GM21367 (cell line): ENCODE data around the gene WRNIP1.

Source experiments
- ATAC-seq: cut with Tn5 transposase; IDR thresholded peaks from one replicate; pipeline ENCODE4 v1.9.1; 2021; ENCODE audit not compliant: unreplicated experiment

WRNIP1 gene

DNA sequence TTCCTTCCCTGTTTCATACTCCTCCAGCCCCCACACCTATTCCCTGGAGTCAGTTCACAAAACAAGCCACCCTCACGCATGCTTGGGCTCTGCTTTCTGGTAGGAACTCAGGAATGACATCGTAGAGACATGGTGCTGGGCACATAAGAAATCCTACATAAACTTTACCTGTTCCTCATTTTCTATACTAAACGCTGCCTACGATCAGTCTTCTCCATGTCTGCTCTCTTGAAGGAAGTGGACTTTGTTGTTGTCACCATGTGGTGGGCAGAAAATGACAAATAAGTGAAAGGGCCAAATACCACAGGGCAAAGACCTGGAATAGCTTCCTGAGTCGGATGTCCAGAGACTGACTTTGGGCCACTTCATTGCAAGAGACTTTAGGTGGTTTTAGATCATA, 24.6 kb upstream of the WRNIP1 start:
- no peak for ATAC-seq

DNA sequence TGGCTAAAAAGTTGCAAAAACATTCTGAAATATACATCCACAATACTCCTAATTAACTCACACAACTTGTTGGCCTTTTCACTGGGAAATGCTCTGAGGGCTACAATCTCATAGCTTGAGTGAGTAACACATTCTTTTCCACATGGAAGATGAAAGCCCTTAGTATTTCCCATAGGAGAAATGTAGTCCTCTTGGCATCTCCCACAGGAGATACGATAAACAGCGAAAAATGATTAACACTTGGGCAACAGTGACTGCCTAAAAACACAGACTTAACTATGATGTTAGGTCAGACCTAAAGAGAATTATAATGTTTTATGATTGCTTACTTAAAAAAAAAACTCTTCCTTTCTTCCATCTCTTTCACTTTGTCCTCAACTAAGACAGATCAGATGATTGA, 23.4 kb upstream of the WRNIP1 start:
- no peak for ATAC-seq

DNA sequence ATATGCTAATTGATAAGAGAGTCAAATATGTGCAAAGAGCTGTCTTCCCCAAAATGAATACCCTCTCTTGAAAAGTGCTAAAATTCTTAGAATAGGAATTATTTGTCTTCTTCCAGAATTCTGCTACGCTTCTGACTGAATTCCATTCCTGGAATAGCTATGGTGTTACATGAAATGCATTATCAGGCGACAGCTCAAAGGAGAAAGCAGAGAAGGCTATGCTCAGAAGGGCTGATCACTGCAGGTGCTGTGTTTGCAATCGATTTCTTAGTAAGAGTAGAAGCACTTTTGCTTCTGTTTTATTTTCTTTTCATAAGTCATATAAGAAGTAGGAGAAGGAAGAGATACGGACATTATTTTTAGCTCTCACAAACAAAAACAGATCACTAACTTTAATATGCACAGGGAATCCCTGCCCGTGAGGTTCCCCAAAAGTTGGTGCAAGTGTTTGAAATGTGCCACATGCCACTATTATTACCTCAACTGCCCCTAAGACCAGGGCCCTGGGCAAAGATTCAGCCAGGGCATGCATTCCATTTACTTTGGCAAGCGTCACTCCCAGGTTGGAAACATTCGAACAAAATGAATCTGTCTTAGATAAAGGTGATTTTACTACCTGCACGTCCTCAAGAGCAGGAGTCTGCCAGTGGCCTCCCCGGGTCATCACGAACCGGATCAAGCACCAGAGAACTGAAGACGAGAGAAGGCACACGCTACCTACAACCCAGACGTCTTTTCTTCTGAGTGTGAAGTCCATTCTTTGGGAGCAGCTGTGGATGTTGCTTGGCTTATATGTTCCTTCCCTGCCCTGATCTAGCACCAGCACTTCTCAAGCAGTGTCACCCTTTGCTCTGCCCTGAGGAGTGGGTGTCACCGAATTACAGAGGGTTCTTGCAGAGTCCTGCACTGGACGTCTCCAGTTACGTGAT, 21.6 kb upstream of the WRNIP1 start:
- no peak for ATAC-seq

DNA sequence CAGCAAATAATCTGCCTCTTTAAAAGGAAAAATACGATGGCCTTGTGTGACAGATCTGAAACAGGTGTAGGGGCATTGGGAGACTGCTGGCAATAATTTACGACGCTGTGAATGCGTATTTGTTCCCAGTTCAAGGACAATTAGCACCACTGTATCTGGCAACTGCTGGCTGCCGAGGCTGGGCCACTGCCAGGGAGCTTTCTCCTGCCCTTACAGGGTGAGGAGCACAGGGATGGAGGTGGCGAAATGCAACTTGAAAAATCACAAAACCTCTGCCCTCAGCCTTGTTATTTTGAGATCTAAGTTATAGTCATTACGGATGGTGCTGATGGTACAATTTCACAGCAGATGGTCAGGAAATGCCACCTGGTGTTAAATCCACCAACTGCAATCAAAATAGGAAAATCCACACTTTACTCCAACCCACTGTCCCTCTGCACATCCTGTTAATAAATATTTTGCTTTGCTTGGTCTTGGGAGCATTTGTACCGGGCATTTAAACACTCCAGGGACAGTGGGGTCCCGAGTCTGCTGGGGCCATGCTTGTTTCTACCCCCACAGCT, 20.9 kb upstream of the WRNIP1 start:
- ATAC-seq: no peak

DNA sequence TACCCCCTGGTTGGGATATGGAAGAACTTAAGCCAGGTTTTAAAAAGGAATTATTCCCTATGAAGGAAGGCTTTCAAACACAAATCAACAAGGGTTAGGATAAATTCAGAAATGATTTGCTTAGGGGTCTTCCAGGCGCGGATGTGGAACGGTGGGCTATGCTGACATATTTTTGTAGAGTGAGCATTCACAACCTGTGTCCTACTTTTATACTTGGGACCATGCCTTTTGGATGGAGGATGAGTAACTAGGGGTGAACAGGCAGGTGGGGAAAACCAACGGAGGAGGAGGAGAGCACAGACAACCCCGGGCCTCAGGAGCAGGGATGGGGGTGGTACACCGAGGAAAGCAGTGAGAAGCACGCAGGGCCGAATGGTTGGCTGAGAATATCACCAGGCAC, 20.4 kb upstream of the WRNIP1 start:
- ATAC-seq: no peak

DNA sequence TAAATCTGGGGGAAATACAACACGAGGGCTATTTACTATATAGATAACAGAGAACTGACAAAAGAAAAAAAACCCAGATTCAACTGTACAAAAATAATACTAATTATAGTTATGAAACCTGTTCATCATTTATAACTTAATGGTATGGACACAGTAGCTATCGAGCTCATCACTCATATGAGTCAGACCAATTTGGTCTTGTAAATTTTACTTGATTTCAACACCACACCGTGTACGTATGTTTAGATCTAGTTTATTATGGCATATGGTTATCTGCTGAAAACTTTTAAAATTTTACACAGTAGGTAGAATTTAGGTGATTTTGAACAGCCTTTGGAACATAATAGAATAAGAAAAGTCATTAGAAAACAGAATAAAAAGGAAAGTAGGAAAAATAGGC, 19.9 kb upstream of the WRNIP1 start:
- no peak for ATAC-seq

DNA sequence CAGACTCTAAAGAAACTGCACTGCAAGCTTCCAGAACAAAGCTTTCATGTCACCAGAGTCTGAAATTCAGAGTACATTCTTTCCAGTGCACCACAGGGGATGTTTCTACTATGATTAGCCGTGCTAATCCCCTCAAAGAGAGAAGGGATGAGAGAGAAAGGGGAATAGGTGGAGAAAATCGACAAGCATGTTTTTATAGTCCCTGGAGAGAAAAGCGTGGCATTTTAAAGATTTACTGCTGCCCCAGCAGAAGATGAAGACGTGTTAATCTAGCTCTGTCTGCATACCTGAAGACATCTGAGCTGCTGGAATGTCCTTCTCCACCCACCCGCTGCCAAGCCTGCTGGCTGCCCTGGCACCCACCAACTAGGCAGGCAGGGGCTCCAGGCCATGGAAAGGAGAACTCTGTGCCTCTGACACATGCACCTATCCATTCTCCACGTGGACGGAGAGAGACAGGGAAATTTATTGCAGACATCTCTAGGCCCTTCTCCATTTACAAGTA, 18.6 kb upstream of the WRNIP1 start:
- ATAC-seq: no peak

DNA sequence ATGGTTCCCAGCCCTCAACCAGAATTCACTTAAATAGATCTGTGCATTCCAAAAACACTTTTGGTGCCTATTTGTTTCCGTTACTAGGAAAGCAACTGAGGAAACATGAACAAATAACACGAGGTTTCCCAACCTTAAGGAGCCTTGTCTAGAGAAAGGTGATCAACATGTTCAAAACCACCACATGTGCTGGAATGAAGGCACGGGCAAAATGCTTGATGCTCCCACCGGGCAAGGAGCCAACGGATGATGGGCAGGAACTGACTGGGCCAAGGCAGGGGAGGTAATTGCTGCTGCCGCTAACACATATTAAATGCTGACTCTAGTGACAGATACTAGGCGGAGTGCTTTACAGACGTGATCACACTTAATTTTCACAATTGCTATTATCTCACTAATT, 17.0 kb upstream of the WRNIP1 start:
- no peak for ATAC-seq

DNA sequence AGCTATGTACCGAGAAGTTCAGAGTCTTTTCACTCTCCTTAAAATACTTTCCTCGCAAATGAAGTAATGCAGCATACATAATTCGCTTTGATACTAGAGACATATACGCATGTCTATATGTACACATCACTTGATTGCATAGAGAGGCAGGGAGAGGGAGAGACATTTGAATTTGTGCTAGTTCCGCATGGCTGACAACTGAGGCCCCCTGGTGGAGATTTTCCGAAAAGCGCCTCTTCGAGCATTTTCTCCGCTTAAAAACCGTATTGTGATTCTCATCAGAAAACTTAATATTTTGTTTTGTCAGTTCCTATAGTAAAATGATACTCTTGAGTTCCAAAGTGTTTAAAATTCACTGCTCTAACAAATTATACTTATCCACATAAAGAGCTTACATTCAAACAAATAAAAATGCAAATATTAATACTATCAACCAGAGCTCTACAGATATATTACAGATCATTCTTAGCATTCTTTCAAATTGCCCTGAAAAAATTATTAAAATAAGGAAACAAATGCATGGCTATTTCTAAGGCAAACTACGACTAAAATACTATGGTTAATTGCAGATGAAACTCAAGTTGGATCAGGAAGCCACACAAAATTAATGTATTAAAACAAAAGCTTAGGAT, 15.1 kb upstream of the WRNIP1 start:
- ATAC-seq: no peak

DNA sequence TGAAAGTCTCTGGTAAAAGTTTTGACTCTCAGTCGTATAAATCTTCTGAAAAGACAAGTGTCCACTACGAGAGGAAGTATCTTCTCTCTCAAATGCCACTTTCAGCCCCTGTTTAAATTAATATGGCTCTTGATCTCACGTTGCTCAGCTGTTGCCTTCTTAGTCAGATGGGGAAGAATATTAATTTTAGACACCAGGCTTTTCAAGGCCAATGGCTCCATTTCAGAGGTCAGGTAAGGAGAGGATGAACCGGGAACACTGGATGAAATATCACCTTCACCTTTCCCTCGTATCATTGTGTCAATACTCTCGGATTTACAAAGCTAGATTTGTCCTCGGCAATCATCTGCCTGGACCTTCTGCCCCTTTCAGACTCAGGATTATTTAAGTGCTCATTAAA, 14.4 kb upstream of the WRNIP1 start, which contains the start of gene MYLK4:
MYLK4 (minus strand) TSS at position 91 of the 400 bp plus-strand sequence. CDS start 1,628 bp downstream, outside the sequence.
- ATAC-seq: no peak

DNA sequence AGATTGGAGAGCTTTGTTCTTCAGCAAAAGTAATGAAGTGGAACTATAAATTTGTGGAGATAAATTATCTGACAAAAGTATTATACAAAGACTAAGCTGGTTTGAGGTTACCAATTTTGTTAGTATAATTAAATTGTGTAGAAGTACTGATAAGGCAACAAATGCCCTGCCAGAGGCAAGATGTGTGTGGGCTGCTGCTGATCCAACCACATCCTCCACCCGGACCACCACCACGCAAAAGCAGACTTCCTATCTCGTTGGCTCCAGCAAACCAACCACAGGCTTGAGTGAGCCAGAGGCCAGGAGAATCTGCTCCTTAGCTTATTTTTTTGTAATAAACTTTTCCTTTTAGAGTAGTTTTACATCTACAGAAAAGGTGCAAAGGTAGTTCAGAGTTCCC, 13.3 kb upstream of the WRNIP1 start:
- no peak for ATAC-seq

DNA sequence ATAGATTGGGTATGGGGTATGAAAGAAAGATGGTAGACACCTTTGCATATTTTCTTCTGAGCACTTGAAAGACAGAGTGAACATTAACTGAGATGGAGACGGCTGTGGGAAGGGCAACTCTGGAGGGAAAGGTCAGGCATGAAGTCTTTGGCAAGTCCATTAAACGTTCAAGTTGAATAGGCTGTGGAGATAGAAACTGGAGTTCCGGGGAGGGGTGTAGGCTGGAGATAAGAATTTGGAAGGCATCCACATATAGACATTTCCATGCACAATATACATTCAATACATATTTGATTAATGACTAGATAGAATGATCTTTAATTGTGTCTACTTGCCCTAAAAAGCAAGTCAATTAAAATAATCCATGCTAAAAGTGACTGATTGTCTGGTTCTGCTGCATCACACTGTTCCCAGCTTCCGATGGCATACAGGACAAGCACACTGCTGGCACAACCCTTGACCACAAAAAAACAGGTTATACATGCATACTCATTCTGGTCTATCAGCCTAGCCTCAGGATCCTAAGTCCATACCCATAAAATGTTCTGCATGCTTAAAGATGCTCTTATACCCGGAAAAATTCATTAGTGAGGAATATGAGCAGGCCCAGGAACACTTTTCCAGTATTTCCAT, 12.6 kb upstream of the WRNIP1 start:
- ATAC-seq: no peak

DNA sequence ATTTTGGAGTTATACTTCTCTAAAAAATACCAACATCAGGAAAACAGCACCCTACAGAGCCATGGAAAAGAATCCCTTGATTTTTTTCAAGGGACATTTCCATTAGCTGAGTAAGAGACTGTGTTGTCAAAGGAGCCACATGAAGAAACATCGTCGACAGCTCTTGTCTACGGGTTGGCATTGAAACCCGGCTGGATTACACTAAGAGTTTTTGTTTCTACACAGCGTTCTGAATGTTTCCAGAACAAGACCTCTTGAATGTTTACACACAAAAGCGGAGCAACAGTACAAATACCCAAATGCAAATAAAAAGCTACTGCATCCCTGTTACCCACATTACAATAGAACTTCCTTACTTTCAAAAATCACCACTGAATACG, 12.1 kb upstream of the WRNIP1 start:
- ATAC-seq: no peak

DNA sequence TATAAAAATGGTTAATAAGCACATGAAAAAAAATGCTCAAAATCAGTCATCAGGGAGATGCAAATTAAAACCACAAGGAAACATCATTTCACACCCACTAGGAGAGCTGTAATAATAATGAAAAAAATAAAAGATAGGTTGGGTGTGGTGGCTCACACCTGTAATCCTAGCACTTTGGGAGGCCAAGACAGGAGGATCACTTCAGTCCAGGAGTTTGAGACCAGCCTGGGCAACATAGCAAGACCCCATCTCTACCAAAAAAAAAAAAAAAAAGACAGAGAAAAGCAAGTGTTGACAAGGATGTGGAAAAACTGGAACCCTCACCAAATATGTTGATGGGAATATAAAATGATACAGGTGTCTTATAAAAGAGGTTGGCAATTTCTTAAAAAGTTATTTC, 11.4 kb upstream of the WRNIP1 start:
- ATAC-seq: no peak

DNA sequence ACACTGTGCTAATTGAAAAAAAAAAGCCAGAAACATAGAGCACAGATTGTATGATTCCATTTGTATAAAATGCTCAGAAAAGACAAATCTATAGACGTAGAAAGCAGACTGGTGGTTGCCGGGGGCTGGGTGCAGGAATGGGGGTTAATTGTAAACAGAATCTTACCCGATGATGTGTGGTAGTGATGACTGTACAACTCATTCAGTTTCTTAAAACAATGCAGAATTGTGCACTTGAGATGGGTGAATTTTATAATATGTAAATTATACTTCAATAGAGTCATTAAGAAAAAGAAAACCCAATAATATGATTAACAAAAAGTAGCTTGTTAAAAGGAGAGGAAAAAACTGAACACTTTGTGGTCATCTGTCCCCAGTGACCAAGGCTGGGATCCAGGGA, 10.8 kb upstream of the WRNIP1 start:
- no peak for ATAC-seq

DNA sequence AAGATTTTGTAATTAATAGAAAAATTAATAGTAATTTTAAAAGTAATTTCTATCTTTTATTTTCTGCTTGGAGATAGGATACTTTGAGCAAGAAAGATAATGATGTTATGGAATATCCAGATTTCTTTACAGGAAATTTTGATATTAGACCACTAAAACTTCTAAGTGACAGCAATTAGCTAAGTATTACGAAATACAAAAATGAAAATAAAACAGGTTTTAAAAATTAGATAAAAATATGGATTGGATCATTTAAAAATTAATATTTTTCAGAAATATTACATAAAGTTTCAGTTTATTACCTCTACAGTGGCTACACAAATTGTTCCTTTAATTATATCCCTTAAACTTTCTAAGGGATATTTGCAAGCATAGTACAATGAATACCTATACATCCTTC, 10.3 kb upstream of the WRNIP1 start:
- ATAC-seq: no peak

DNA sequence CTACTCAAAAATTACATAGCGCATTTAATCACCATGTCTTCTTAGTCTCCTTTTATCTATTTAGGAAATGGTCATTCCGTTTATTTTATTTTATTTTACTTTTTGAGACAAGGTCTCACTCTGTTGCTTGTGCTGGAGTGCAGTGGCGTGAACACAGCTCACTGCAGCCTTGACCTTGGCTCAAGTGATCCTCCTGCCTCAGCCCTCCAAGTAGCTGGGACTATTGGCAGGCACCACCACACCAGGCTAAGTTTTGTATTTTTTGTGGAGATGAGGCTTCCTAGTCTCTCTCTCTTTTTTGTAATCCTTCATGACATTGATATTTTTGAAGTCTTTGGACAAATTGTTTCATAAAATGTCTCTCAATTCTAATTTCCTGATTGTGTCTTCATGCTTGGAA, 9.7 kb upstream of the WRNIP1 start:
- no peak for ATAC-seq

DNA sequence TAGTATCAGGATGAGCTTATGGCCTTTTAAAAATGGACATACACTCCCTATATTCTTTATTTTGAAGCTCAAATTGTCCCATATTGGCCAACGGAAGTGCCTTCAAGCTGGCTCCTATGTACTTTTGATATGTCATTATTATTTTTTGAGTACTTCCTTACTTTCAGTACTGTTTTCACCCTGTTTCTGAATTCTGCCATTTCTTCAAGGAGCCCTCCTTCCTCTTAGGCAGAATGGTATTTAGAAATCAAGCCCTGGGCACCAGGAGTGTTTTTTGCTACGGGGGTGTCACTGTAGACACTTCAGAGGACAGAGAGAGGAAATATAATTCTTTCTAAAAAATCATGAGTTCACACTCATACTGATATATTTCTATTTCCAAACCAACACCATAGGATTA, 9.0 kb upstream of the WRNIP1 start:
- ATAC-seq: no peak

DNA sequence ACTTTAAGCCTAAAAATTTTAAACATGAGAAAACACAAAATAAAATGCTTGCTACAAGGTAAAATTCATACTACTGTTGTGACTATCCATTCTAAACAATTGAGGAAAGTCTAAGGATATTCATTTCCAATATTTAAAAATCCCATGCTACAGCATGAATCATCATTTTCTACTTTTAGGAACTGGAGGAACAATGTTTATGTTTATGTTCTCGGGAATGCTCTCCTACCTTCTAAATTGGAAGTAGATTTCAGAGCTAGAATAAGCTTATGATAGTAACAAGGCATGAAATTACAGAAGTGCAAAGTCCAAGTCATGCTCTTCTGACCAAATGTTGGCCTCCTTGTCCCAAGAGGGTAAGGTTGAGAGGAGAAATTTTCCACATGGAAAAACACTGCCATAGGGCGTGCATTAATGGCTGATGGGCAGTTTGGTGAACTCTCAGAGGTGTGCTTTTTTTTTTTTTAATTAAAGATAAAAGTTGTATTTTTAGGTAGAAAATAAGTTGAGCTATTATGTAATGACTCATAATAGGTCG, 8.4 kb upstream of the WRNIP1 start:
- no peak for ATAC-seq

DNA sequence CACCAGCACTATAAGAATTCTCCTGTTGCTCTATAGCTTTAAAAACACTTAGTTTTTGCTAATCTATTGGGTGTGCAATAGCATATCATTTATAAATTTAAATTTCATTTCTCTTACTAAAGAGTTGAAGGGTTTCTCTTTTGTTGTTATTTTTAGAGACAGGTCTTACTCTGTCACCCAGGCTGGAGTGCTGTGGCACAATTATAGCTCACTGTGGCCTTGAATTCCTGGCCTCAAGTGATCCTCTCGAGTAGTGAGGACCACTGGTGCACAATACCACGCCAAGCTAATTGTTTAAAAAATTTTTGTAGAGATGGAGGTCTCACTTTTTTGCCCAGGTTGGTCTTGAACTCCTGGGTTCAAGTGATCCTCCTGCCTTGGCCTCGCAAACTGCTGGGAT, 6.2 kb upstream of the WRNIP1 start:
- ATAC-seq: no peak
